ENCODE measurements around the gene GABRG3.

GABRG3 gene

GRCh38 chr15:27039152-27039551 is 68.2 kb downstream of the GABRG3 start:
- H3K27me3 ChIP-seq, result no peaks in the 10 kb centered on the region
- no peaks in the 10 kb centered on the region for H3K9me3 ChIP-seq
- H3K27ac ChIP-seq, result no peak overlapping the region

GRCh38 chr15:27042230-27042629 is 71.2 kb downstream of the GABRG3 start:
- H3K4me1 ChIP-seq (ENCODE audit: control insufficient read depth in 1 of 2, insufficient read depth in 1 of 2, low read depth in 1 of 2, low read length in 1 of 2), result no peaks in the 10 kb centered on the region
- H3K36me3 ChIP-seq, result no peaks in the 10 kb centered on the region
- no peak overlapping the region for H3K4me3 ChIP-seq (ENCODE audit: low read depth in 1 of 2, low read length in 1 of 2)
- TF ChIP-seq CTCF (IDR thresholded peaks at IDR 0.05), result no peak
- no peak overlapping the region for H3K27ac ChIP-seq
- H3K9me3 ChIP-seq, result no peaks in the 10 kb centered on the region
- H3K27me3 ChIP-seq, result no peaks in the 10 kb centered on the region

More at GRCh38 chr15:27039152-27039551, 68.2 kb downstream of the GABRG3 start:
- no peaks in the 10 kb centered on the region for H3K36me3 ChIP-seq
- H3K4me1 ChIP-seq (ENCODE audit: control insufficient read depth in 1 of 2, insufficient read depth in 1 of 2, low read depth in 1 of 2, low read length in 1 of 2), result no peaks in the 10 kb centered on the region
- no peak overlapping the region for H3K4me3 ChIP-seq (ENCODE audit: low read depth in 1 of 2, low read length in 1 of 2)
- TF ChIP-seq CTCF (IDR thresholded peaks at IDR 0.05), result no peak

GRCh38 chr15:27042646-27043045 is 71.7 kb downstream of the GABRG3 start:
- no peak overlapping the region for H3K27ac ChIP-seq
- no peak overlapping the region for H3K4me3 ChIP-seq (ENCODE audit: low read depth in 1 of 2, low read length in 1 of 2)
- TF ChIP-seq CTCF (IDR thresholded peaks at IDR 0.05), result no peak
- no peaks in the 10 kb centered on the region for H3K36me3 ChIP-seq
- no peaks in the 10 kb centered on the region for H3K4me1 ChIP-seq (ENCODE audit: control insufficient read depth in 1 of 2, insufficient read depth in 1 of 2, low read depth in 1 of 2, low read length in 1 of 2)
- H3K9me3 ChIP-seq, result no peaks in the 10 kb centered on the region
- no peaks in the 10 kb centered on the region for H3K27me3 ChIP-seq

GRCh38 chr15:27043770-27044169 is 72.8 kb downstream of the GABRG3 start:
- H3K9me3 ChIP-seq, result no peaks in the 10 kb centered on the region
- no peaks in the 10 kb centered on the region for H3K4me1 ChIP-seq (ENCODE audit: control insufficient read depth in 1 of 2, insufficient read depth in 1 of 2, low read depth in 1 of 2, low read length in 1 of 2)
- TF ChIP-seq CTCF (IDR thresholded peaks at IDR 0.05), result no peak
- H3K27ac ChIP-seq, result no peak overlapping the region
- no peaks in the 10 kb centered on the region for H3K36me3 ChIP-seq
- H3K27me3 ChIP-seq, result no peaks in the 10 kb centered on the region
- no peak overlapping the region for H3K4me3 ChIP-seq (ENCODE audit: low read depth in 1 of 2, low read length in 1 of 2)

- H3K9me3 ChIP-seq, result no peaks in the 10 kb centered on the region
- TF ChIP-seq CTCF (IDR thresholded peaks at IDR 0.05), result no peak
- no peak overlapping the region for H3K27ac ChIP-seq
- no peak overlapping the region for H3K4me3 ChIP-seq (ENCODE audit: low read depth in 1 of 2, low read length in 1 of 2)
- H3K27me3 ChIP-seq, result no peaks in the 10 kb centered on the region
- no peaks in the 10 kb centered on the region for H3K36me3 ChIP-seq
- no peaks in the 10 kb centered on the region for H3K4me1 ChIP-seq (ENCODE audit: control insufficient read depth in 1 of 2, insufficient read depth in 1 of 2, low read depth in 1 of 2, low read length in 1 of 2)
Observed at GRCh38 chr15:27045796-27046195, 74.8 kb downstream of the GABRG3 start.

- no peak overlapping the region for H3K27ac ChIP-seq
Observed at GRCh38 chr15:27046880-27047279, 75.9 kb downstream of the GABRG3 start.

More at GRCh38 chr15:27046880-27047279, 75.9 kb downstream of the GABRG3 start:
- no peaks in the 10 kb centered on the region for H3K9me3 ChIP-seq
- H3K36me3 ChIP-seq, result no peaks in the 10 kb centered on the region
- no peak for TF ChIP-seq CTCF (IDR thresholded peaks at IDR 0.05)
- no peak overlapping the region for H3K4me3 ChIP-seq (ENCODE audit: low read depth in 1 of 2, low read length in 1 of 2)
- no peaks in the 10 kb centered on the region for H3K4me1 ChIP-seq (ENCODE audit: control insufficient read depth in 1 of 2, insufficient read depth in 1 of 2, low read depth in 1 of 2, low read length in 1 of 2)
- H3K27me3 ChIP-seq, result no peaks in the 10 kb centered on the region
